ENCODE results near the gene PBX2.
A peak's percentile ranks its signal among the peaks of the same experiment; 100 is the strongest.

PBX2 gene

DNA sequence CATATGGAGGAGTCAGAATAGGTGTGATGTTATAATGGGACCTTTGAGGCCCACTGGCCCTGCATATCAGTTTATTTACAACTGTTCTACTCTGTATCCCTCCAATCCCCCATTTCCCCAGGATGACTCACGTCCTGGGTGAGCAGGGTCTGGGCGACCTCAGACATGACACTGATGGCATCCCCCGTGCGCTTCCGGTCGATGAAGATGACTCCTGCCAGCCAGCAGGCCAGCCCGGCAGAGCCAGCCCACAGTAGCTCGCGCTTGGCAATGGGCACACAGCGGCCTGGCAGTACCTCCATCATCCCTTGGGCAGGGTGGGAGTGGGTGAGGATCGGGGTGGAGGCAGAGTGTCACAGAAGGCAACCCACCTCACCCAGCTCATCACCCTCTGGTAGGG is 19.7 kb downstream of the PBX2 start:
- no peak for DNase-seq

DNA sequence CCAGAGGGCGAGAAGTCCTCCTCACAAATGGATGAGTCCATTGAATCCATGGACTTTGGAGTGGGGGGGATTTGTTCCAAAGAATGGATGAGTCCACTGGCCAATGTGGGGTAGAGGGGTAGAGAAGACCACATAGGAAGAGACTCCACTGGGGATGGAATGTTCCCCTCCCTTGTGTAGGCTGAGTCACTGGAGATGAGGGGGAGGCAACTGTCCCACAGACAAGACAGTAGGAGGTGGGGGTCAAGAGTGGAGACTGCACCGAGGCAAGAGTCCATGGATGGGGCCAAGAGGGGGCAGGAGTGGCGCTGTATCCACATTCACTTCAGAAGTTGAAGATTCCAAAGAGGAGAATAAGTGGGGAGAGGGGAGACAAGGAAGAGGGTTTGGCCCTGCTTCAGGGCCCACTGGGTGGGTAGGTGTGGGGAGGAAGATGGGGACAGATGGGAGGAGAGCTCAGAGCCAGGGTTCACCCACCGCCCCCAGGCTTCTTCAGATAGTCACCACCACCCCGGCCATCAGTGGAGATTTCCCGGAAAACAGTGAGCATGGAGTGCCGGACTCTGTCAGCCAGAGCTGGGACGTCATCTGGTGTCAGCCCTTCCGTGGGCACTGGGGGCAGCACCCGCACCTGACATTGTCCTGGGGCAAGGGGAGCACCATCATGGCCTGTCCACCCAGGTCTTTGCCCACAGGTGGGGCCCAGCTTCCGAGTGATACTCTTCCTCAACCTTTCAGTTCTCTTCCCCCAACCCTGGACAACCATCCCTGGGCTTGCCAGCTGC is 21.0 kb downstream of the PBX2 start:
- no peak for DNase-seq

DNA sequence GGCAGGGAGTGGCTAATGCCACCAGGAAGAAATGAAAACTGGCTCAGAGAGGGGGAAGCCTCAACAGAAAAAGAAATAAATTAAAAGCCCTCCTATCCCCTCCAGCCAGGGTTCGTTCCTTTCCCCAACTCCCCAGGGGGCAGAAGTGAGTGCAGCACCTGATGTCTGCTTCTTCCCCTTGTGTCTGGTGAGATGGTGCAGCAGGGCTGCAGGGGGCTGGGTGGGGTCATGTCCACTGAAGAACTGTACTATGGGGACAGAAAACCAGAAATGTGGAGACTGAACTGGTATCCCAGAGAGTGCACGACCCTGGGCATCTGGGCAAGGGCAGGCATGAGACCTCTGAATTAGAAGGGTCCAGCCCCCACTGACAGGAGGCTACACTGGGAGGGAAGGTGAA is 21.7 kb downstream of the PBX2 start:
- no peak for DNase-seq

DNA sequence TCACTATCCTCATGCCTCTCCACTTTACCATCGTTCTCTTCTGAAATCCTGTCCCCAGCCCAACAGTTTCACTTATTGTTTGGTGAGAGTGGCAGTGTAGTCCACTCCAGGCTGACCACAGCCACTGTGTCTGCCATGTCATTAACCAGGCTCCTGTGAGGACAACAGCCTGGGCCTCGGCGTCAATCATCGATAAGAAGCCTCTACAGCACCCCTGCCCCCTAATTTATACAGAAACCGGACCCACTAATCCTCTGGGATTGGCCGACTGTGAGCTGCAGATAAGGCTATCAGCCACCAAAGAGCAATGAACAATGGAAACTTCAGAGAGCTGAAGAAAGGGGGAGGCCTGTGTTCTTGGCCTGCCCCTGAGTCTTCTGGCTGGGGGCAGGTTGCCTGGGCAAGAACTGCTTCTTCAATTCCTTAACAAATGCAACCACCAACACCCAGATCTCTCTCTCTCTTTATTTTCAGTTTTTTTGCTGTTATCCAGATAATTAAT is 22.2 kb downstream of the PBX2 start:
- DNase-seq: no peak

DNA sequence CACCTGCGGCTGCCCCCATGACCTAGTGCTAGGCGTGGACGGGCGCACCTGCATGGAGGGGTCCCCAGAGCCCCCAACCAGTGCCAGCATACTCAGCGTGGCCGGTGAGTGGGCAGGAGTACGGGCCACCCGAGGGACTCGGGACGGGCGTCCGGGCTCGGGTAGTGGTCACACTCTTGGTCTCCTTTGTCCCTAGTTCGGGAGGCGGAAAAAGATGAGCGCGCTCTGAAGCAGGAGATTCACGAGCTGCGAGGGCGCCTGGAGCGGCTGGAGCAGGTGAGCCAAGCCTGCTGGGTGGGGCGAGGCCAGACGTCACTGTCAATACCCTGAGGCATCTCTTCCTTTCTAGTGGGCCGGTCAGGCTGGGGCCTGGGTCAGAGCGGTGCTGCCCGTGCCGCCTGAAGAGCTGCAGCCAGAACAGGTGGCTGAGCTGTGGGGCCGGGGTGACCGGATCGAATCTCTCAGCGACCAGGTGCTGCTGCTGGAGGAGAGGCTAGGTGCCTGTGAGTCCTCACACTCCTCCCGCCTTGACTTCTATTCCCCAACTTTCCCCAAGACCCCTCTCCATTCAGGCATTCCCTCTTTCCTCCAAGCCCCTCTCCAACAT is 22.7 kb downstream of the PBX2 start:
- no peak for DNase-seq

DNA sequence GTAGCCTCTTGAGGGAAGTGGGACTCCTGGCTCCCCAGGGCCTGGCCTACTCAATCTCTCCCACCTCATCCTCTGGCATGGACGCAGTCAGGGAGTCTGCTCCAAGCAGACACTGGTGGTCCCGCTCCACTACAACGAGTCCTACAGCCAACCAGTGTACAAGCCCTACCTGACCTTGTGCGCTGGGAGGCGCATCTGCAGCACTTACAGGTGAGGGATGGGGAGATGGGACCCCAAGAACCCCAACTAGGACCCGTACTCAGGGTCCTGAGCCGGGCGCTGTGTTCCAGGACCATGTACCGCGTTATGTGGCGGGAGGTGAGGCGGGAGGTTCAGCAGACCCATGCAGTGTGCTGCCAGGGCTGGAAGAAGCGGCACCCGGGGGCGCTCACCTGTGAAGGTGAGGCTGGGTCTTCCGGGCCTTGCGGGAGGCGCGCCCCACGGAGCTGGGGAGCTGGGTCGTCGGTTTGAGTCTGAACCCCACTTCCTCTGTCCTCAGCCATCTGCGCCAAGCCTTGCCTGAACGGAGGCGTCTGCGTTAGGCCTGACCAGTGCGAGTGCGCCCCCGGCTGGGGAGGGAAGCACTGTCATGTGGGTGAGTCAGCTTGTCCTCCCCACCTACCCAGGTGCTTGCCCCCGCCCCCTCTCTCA is 23.5 kb downstream of the PBX2 start:
- DNase-seq: no peak

DNA sequence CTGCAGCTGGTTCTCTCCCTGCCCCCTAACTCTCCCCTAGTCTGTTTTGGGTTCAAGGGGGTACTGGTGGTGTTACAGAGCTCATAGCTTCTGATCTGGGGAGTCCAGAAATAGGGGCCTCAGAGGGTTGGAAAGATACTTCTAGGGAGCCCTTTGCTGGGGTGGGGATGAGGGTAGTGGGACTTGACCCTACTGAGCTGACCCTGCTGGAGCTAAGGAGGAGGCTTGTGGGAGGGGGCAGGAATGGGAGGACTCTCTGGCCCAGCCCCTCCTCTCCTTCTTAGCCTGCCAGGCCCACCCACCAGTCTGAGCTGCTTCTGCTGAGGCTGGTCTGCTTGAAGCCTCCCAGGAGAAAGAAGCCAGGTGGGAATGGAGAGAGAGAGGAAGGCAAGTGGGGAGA is 25.7 kb downstream of the PBX2 start, which contains the start of gene EGFL8:
Gene EGFL8 (plus strand): TSS at position 301 of the 400 bp plus-strand sequence. CDS start 1,571 bp downstream, outside the sequence.
- no peak for DNase-seq

DNA sequence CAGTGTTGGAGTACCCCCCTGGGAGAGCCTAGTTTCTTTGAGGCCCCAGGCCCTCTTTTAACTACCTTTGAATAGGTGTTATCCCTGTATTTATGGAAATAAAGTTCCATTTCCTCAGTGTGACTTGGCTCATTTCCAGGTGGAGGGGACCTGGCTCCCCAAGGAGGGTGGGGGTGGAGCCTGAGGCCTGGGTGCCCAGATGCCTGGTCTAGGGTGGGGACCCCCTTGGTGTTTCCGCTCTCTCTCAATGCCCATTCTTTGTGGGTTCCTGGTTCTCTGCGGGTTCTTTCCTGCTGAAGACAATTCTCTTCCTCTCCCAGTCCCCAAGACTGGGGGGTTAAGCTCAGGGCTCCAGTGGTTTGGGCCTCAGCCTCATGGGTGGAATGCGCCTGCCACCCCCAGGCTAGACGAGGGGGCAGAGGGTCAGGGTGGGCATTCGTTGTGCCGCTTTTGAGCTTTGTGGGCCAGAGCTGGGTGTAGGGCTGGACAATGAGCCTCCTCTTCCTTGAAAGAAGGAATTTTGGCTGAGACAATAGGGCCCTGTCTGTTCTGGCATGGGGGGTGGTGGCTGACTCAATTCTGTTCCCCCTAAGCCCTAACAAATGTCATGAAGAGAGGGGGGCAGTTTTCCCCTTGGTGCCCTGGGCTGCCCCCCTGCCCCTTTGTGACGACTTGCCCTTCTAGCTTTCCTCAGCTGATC is 26.3 kb downstream of the PBX2 start:
- DNase-seq: no peak

DNA sequence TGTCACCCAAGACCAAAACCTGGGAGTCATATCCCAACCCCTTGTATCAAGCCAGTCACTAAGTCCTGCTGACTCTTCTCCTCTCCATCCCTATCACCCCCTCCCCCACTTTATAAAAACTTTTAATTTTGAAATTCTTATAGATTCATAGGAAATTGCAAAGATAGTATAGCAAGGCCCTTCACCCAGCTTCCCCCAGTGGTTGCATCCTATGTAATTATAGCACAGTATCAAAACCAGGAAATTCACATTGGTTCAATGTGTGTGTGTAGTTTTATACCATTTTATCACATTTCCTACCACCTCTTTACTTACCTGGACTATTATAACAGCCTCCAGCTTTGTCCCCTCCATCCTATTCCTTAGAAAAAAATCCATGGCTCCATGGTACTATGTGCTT is 31.9 kb downstream of the PBX2 start:
- DNase-seq: no peak

DNA sequence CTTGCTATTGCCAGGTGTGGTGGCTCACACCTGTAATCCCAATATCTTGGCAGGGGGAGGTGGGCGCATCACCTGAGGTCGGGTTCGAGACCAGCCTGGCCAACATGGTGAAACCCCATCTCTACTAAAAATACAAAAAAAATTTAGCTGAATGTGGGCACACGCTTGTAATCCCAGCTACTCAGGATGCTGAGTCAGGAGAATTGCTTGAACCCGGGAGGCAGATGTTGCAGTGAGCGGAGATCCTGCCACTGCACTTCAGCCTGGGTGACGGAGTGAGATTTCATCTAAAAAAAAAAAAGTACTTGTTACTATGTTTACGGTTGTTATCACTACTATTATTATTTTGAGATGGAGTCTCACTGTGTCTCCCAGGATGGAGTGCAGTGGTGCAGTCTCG is 33.1 kb downstream of the PBX2 start:
- DNase-seq: no peak

DNA sequence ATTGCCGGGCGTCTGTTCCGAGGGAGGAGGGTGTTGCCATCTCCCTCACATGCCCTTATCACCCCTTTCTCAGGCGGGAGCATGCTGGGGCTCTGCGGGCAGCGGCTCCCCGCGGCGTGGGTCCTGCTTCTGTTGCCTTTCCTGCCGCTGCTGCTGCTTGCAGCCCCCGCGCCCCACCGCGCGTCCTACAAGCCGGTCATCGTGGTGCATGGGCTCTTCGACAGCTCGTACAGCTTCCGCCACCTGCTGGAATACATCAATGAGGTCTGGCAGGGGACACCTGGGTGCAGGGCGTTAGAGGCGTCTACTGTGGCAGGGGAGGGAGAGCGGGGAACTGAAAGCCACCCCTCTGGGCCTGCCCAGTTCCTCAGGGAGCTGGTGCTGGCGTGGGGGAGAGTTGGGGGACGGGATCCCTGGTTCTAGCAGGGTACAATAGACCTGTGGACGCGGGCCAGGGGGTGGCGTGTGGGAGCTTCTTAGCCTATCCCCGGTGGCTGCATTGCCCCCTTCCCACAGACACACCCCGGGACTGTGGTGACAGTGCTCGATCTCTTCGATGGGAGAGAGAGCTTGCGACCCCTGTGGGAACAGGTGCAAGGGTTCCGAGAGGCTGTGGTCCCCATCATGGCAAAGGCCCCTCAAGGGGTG is 35.4 kb downstream of the PBX2 start:
- DNase-seq: peak; percentile 61

DNA sequence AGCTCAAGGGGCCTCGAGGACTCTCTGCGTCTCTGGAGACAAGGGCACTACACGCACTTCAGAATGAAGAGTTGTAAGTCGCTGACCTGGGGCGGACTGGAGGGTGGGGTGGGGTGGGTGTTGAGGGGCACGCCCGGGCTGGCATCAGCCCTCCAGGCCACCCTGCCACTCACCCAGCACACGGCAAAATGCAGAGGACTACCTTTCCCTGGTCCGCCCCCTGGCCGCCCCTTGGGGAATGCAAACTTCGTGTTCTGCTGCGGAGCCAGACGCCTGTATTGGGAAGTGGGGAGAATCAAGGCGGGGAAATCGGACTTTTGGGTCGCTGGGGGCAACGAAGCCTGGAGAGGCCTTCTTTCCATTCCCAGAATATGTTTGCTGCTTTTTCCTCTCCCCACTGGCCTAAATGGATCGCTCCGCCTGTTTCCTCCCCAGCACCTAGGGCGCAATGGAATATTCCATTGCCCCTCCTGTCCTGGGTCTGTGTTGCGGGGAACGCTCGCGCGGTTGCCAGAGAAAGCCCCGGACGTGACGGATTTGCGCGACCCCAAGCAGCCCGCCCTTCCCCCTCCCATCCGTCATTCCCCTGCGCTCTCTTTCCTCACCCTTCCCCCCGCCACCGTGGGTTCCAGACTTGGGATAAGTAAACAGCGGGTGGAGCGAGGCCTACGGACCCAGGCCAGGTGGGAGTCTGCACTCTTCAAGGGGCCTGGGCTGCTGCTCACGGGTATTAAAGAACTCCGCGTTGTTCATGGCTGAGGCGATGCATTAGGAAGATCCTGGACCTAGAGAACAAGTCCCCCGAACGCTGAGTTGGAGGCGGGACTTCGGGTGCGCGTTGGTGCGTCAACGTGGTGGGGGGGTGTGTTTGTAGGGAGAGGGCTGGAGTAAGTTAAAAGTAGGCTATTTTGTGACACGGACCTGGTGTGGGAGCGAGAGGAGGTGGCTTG is 36.2 kb downstream of the PBX2 start, which contains the start of gene PPT2:
Gene PPT2 (plus strand): TSS at position 578 of the 950 bp plus-strand sequence. CDS start 454 bp downstream, outside the sequence.
- DNase-seq: peak; percentile 83

DNA sequence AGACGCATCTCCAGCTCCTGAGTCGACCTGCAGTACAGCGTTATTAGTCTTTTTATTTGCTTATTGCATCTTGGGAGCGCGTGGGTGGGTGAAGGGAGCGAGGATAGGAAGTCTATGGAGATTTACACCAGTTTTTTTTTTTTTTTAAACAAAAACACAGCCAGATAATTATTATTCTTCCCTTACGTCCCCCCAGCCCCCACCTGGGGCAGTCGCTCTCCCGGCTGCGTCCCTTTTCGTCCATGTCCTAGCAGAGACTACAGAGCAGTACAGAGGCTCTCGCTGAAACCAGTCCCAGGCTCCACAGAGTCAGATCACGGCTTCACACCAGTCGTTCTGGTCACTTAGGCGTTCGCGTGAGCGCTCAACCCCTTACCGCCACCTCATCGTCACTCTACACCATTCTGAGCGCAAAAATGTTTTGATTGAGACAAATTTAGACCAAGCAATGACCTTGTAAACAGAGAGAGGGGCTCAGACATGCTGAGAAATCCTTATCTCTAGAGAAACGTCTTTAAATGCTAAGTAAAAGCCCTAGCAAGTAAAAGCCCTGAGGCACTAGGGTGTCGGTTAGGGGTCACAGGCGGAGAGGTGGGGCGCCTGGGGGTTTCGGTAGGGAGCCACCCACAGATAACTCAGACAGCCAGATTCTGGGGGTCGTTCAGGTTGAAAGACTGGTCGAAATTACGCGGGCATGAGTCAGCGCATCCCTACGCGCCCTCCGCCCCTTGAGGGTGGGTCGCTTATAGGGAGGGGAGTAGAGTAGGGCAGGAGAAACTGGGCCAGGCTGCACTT is 37.0 kb downstream of the PBX2 start:
- DNase-seq: no peak

DNA sequence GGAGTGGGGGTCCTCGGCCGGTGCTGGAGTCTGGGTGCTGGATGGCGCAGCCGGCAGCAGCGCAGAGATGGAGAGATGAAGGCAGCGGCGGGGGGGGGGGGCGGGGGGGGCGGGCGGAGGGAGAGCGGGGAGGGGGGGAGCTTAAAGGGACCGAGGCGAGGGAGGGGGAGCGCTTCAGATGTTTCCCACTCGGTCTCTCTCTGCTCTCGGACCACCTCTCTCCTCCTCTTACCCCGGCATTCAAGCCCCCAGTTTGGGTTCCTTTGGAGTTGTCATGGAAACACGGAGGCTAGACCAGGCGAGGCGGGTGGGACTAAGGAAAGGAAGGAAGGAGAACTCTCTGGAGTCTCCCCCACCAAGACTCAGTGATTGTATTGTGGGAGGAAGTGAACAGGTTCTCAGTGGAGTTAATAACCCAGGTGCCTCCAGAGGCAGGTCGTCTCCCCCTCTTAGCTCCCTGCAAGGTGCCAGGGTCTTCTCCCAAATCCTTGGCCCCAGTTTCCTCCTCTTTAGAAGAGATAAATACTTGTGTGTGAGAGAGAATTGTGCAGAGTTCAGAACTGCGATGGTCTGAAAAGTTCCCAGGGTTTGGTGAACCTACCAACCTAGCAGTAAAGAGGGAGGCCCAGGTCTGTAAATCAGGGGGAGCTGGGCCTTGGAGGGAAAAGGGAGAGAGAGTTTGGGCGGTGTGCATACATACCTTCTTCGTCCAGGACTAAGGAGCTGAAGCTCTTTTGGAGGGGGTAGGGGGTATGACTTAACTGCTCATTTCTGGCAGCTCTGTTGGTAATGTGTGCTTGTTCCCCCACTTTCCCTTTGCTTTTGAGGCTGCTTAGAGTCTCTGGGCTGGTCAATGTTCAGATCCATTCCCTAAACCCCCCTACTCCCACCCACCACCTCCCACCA is 37.9 kb downstream of the PBX2 start, which contains the start of gene PRRT1:
Gene PRRT1 (minus strand): TSS at position 77 of the 906 bp plus-strand sequence. CDS start 112 bp downstream, outside the sequence.
- DNase-seq: no peak

DNA sequence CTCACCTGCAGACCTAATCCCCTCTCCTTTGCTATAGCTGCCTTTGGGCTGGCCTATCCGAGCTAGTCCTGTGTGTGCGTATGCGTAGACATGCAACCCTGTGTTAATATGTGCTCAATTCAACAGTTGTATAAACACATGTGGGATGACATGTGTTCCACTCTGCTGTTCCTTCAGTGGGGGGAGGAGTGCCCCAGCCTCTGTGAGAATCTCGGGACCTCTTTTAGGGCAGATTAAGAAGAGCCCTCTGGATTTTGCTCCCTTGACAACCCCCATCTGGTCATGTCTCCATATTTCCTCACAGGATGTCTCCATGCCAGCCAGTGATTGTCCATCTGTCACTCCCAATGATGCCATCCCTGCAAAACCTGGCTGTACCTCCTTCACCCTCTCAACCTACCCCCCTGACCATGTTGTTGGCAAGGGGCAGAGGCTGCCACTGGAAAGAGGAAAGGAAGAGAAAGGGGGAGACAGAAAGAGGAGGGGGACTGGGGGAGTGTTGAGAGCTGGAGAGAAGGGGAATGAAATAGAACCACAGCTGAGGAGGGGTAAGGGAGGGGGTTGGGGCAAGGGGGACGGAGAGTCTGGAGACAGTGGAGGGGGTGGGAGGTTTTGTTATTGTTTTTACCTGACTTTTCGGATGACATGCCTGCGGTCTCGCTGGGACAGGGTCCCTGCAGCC is 38.7 kb downstream of the PBX2 start:
- DNase-seq: no peak

DNA sequence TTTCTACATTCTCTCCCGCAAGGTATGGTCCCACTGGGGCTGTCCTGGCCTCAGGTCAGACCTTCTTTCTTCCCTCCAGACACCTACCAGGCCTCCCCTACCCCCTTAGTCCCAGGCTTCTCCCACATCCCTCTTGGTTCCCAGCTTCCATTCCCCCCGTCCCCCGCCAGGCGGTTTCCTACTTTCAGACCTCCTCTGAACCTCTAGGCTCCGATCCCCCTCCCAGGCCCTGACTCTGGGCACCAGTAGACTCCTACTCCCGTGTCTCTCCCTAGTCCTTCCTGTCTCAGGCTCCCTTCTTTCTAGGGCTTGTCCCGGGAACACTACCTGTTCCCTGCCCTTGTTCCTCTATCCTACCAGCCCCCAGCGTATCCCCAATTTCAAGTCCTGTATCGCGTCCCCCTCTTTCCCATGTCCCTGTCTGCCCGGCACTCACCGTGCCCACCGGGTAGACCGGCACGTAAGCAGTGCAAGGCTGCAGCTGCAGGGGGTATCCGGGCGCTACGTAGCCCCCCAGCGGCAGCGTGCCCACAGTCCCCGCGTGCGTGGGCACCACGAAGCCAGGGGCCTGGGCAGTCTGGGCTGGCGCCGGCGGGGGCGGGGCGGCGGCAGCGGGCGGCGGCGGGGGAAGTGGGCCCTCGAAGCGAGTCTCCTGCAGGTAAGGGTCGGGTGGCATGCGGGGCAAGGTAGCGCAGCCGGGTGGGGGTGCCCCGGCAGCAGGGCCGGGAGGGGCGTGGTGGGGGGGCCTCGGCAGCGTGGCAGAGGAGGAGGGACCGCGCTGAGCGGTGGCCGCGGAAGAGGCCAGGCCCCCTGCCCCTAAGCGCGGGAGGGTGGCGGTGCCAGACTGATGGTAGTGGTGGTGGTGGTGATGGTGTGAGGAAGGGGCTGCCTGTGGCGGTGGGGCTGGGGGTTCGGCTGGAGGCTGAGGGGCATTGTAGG is 39.8 kb downstream of the PBX2 start:
- no peak for DNase-seq

DNA sequence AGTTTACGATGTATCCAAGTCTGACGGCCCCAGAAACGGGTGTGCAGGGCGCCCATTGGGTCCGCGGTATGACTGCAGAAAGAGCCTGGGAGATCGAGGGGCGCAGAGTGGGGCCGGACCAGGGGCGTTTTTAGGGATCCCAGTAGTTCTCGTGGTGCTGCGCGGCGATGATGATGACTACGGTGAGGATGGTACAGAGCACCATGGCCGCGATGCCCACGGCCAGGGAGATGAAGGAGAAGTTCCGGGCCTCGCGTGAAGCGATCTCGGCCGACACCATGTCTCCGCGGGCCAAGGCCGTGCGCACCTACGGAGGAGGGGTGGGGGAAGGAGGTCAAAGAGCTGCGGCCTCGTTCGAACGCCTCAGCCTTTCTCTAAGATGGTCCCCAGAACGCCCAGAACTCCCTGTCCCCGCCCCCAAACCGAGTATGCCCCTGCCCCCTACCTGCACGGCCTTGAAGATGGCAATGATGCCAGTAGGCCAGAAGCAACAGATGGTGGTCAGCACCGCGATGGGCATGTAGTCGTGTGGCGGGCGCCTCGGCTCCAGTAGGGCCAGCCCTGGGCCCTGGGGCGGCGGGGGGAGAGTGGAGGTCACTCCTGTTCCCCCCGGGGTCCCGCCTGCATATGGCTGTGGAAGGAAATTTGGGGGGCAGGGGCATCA is 40.8 kb downstream of the PBX2 start:
- no peak for DNase-seq
